BLaER1 treated with 17β-estradiol and CSF1 and Interleukin-3, amounts not matched to agents 10 nM and 100 nM (cell line): ENCODE results near the gene RAB21.
"Not testable (repeated sequence)": the region's sequence is repeated elsewhere in the genome, so short reads cannot be mapped to it uniquely, and the experiment has no call there.

ENCODE experiments used
- H3K27ac ChIP-seq, 11 experiments: shearing (Covaris generic); formaldehyde crosslinking; 2 replicates each; pipeline ENCODE4 v1.8.1; 2022
- H3K27me3 ChIP-seq, 11 experiments: shearing (Covaris generic); formaldehyde crosslinking; 2 replicates each; pipeline ENCODE4 v1.8.1; 2022
- H3K36me3 ChIP-seq, 11 experiments: shearing (Covaris generic); formaldehyde crosslinking; 2 replicates each; pipeline ENCODE4 v1.8.1; 2022
- H3K4me1 ChIP-seq, 10 experiments: shearing (Covaris generic); formaldehyde crosslinking; 2 replicates each; pipeline ENCODE4 v1.8.1; 2022
- H3K4me2 ChIP-seq, 11 experiments: shearing (Covaris generic); formaldehyde crosslinking; 2 replicates each; pipeline ENCODE4 v1.8.1; 2022
- H3K4me3 ChIP-seq, 10 experiments: shearing (Covaris generic); formaldehyde crosslinking; 2 replicates each; pipeline ENCODE4 v1.8.1; 2022
- H3K9ac ChIP-seq, 11 experiments: shearing (Covaris generic); formaldehyde crosslinking; 2 replicates each; pipeline ENCODE4 v1.8.1; 2022
- H3K9me3 ChIP-seq, 11 experiments: shearing (Covaris generic); formaldehyde crosslinking; replicated peaks in 1 of 11; 2 replicates each; pipeline ENCODE4 v1.8.1; 2022
- H4K20me1 ChIP-seq, 11 experiments: shearing (Covaris generic); formaldehyde crosslinking; 2 replicates each; pipeline ENCODE4 v1.8.1; 2022
- Cebpa-rat ChIP-seq, 11 experiments: shearing (Covaris generic); IDR thresholded peaks; 2 replicates each; pipeline ENCODE4 v1.8.1; 2022

RAB21 gene

DNA sequence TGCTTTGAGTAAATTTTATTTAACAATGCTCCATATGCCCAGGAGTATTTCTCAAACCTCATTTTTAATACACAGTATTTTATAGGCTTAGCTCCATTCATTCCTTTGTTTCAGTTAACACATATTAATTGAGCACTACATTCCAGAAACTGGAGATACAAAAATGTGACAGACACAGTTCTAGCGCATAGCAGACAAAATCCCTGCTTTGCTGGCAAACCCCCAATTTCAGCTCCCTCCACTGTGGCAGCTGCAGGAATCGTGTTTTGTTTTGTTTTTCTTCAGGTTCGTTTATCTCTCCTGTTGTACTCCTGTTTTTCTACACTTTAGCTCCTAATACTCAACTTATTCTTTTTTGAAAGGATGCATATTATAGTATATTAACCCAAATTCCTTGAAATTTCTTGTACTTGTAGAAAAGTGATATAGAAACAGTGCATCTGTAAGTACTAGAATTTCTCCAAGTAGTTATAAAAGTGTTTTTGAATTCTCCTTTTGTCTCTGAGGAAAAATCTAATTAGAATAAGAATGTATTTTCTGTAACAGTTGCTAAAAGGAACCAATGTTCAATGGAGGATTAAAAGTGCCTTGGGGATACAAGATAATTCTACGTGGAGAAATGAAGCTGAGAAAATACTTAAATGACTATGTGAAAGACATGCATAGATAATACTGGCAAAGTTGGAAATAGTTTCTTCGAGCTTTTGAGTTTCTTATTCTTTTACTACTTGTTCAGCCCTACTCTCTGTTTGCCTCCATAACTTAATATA lies 6.4 kb upstream of the RAB21 start:
- Histone ChIP-seq H3K4me1 (no peaks in the 10 kb centered on the region), H3K36me3 (no peaks in the 10 kb centered on the region), H4K20me1 (no peaks in the 10 kb centered on the region), H3K27ac (no peak overlapping the region), H3K9me3 (no peaks in the 10 kb centered on the region), H3K4me3 (no peak overlapping the region), H3K27me3 (no peaks in the 10 kb centered on the region), H3K4me2 (no peak overlapping the region), H3K9ac (0 out of 22 replicates have a peak overlapping the region, but pooled peaks of 1 of the 11 experiments have one; percentile 12)
- TF ChIP-seq Cebpa-rat (IDR thresholded peaks at IDR 0.05) = no peak

- Histone ChIP-seq H3K9ac (no peak overlapping the region), H3K4me1 (peaks cover 0 to 7% (median 5%) of the 10 kb centered on the region in 10 experiments; a peak in 11 of 20 replicates), H3K36me3 (no peaks in the 10 kb centered on the region), H3K4me3 (no peak overlapping the region), H3K4me2 (no peak overlapping the region), H3K27me3 (no peaks in the 10 kb centered on the region), H3K27ac (no peak overlapping the region), H4K20me1 (no peaks in the 10 kb centered on the region), H3K9me3 (no peaks in the 10 kb centered on the region)
- no peak for TF ChIP-seq Cebpa-rat (IDR thresholded peaks at IDR 0.05)
Measured at GRCh38 chr12:71749666-71750065, 5.0 kb upstream of the RAB21 start.

DNA sequence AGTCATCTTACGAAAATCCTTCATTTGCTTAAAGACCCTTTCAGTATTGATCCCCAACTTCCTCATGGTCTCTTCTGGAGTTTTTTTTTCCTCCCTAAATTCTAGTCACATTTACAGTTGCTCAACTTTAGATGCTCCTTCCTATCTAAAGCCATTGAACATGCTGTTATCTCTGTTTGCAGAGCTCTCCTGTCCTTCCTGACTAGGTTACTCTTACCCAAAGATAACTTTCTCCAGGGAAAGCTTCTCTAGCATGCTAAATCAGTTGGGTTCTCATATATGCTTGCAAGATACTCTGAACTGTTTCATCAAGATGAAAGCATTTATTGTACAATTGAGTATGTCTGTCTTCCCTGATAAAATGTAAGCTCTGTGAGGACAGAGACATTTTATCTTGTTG lies 1.8 kb upstream of the RAB21 start:
- Histone ChIP-seq H3K4me2 (no peak overlapping the region), H3K4me3 (no peak overlapping the region), H3K27me3 (no peaks in the 10 kb centered on the region), H3K9ac (no peak overlapping the region), H3K27ac (no peak overlapping the region), H3K9me3 (peaks cover 10 to 14% (median 12%) of the 10 kb centered on the region in 11 experiments), H3K4me1 (peaks cover 14 to 21% (median 18%) of the 10 kb centered on the region in 10 experiments), H4K20me1 (peaks cover 0 to 25% (median 14%) of the 10 kb centered on the region in 11 experiments; a peak in 15 of 22 replicates), H3K36me3 (peaks cover 12 to 19% (median 13%) of the 10 kb centered on the region in 11 experiments)
- TF ChIP-seq Cebpa-rat (IDR thresholded peaks at IDR 0.05) = no peak

DNA sequence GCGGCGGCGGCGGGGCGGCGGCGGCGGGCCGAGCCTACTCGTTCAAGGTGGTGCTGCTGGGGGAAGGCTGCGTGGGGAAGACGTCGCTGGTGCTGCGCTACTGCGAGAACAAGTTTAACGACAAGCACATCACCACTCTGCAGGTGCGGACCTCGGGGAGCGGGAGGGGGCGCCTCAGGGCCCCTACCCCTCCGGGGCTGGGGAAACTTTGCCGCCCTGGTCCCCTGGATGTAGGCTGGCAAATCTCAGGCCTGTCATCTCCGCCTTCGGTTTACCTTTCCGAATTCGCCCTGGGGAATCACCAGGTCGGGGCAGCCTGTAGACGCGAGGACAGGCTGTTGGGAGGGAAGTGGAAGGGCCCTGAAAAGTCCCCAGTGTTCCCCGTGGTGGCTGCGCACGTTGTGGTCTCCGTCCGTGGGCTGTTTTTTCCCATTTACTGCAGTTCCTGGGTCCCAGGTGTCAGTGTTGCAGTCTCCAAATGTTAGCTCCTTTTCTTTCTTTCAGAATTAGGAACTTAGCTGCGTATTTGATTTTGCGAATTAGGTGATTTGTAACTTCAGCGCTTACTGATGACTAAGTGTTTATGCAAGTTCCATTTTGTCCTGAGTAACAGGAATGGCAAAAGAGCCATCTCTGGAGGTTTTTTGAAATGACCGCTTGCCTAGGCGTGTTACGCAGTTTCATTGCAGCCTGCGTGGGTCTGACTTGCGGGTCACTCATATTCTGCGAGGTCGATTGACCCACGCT lies 656 bp downstream of the RAB21 start:
- TF ChIP-seq Cebpa-rat (IDR thresholded peaks at IDR 0.05) = no peak
- peak overlapping the region; percentile 85 to 97 (median 93) for H3K27ac ChIP-seq

DNA sequence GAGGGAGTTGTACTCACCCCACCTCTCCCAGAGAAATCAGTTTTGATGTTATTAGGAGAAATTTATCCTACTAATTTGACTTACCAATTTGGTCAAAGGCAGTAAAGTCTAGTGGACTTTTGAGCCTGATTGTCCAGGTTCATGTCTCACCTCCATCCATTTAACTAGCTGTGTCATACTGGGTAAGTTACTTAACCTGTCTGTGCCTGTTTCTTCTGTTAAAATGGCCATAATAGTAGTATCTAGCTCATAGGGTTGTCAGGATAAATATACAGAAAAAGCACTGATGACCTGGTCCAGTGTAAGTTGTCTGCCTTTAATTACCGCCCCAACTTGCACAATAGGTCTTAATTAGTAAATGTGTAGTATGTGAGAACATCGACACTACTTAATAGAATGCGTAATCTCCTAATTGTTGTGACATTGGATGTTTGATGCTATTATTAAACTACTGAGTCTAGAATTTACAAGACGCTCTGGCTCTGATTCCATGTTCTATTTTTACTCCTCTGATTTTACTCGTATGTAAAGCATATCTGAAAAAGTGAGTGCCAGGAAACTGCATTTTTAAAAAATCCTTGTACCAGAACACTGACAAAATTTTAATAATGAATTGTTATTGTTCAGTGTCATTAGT lies 1.5 kb downstream of the RAB21 start:
- Histone ChIP-seq H4K20me1 (peaks cover 0 to 37% (median 14%) of the 10 kb centered on the region in 11 experiments; a peak in 15 of 22 replicates), H3K27ac (peak overlapping the region; percentile 85 to 97 (median 93); a peak in 20 of 22 replicates), H3K9ac (peak overlapping the region; percentile 84 to 99 (median 93)), H3K9me3 (peaks cover 43 to 47% (median 45%) of the 10 kb centered on the region in 11 experiments), H3K4me1 (peaks cover 14 to 21% (median 18%) of the 10 kb centered on the region in 10 experiments), H3K4me3 (peak overlapping the region; percentile 76 to 96 (median 90)), H3K27me3 (no peaks in the 10 kb centered on the region), H3K36me3 (peaks cover 44 to 52% (median 45%) of the 10 kb centered on the region in 11 experiments), H3K4me2 (peak overlapping the region; percentile 86 to 98 (median 94))
- no peak for TF ChIP-seq Cebpa-rat (IDR thresholded peaks at IDR 0.05)

More for the DNA sequence above, 656 bp downstream of the RAB21 start:
- Histone ChIP-seq H3K9ac (peak overlapping the region; percentile 84 to 99 (median 93)), H4K20me1 (peaks cover 0 to 30% (median 14%) of the 10 kb centered on the region in 11 experiments; a peak in 15 of 22 replicates), H3K4me1 (peaks cover 14 to 21% (median 18%) of the 10 kb centered on the region in 10 experiments), H3K27me3 (no peaks in the 10 kb centered on the region), H3K4me2 (peak overlapping the region; percentile 86 to 98 (median 94)), H3K9me3 (peaks cover 34 to 38% (median 36%) of the 10 kb centered on the region in 11 experiments), H3K36me3 (peaks cover 36 to 43% (median 37%) of the 10 kb centered on the region in 11 experiments), H3K4me3 (peak overlapping the region; percentile 76 to 96 (median 90))

DNA sequence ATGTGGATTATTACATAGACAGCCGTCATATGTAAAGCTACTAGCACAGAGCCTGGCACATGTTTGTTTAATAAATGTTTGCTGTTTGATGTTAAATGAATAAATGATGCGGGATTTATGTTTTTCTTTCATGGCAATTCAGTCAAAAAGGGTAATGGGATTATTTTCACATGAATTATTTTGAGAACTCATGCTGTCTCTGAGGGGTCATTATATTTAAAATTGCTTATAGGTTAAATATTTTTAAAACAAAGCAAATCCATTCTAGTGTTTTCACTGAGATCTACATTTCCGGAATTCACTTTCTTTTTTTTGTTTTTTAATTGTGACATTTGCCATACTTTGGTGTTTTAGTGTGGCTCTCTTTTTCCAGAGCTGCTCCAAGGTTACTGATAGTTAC lies 5.3 kb downstream of the RAB21 start:
- no peak for TF ChIP-seq Cebpa-rat (IDR thresholded peaks at IDR 0.05)
- peak overlapping the region in 5 of 10 experiments; percentile 8 to 32 (median 16); a peak in 6 of 20 replicates for H3K4me3 ChIP-seq
- H3K36me3 ChIP-seq = peaks cover 75 to 88% (median 83%) of the 10 kb centered on the region in 11 experiments
- H3K4me1 ChIP-seq = peaks cover 8 to 17% (median 14%) of the 10 kb centered on the region in 10 experiments
- peaks cover 80 to 84% (median 82%) of the 10 kb centered on the region in 11 experiments for H3K9me3 ChIP-seq
- peaks cover 0 to 67% (median 25%) of the 10 kb centered on the region in 11 experiments; a peak in 15 of 22 replicates for H4K20me1 ChIP-seq
- no peak overlapping the region for H3K9ac ChIP-seq
- H3K27me3 ChIP-seq = no peaks in the 10 kb centered on the region
- H3K27ac ChIP-seq = no peak overlapping the region
- H3K4me2 ChIP-seq = no peak overlapping the region

- Histone ChIP-seq H3K9ac (no peak overlapping the region), H3K4me1 (peaks cover 8 to 17% (median 14%) of the 10 kb centered on the region in 10 experiments), H3K36me3 (peaks cover 75 to 94% (median 86%) of the 10 kb centered on the region in 11 experiments), H3K27me3 (no peaks in the 10 kb centered on the region), H3K9me3 (peaks cover 86 to 90% (median 87%) of the 10 kb centered on the region in 11 experiments), H3K27ac (no peak overlapping the region), H4K20me1 (peaks cover 0 to 67% (median 27%) of the 10 kb centered on the region in 11 experiments; a peak in 15 of 22 replicates), H3K4me3 (peak overlapping the region in 4 of 10 experiments; percentile 8 to 38 (median 14); a peak in 5 of 20 replicates), H3K4me2 (no peak overlapping the region)
- no peak for TF ChIP-seq Cebpa-rat (IDR thresholded peaks at IDR 0.05)
Measured at GRCh38 chr12:71760471-71760870, 5.8 kb downstream of the RAB21 start.

DNA sequence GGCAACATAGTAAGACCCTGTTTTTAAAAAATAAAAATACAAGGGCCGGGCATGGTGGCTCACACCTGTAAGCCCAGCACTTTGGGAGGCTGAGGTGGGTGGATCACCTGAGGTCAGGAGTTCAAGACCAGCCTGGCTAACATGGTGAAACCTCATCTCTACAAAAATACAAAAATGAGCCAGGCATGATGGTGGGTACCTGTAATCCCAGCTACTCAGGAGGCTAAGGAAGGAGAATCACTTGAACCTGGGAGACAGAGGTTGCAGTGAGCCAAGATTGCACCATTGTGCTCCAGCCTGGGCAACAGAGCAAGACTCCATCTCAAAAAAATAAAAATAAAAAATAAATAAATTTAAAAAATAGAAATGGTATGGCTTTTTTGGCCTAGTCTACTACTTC lies 6.7 kb downstream of the RAB21 start:
- Histone ChIP-seq H3K4me3 (peak overlapping the region in 3 of 10 experiments; percentile 13 to 38 (median 15); a peak in 4 of 20 replicates), H4K20me1 (peaks cover 4 to 67% (median 25%) of the 10 kb centered on the region in 11 experiments; a peak in 13 of 22 replicates), H3K4me1 (peaks cover under 1 to 11% (median 7%) of the 10 kb centered on the region in 10 experiments; a peak in 17 of 20 replicates), H3K9me3 (peaks cover 88 to 97% (median 94%) of the 10 kb centered on the region in 11 experiments), H3K36me3 (peaks cover 79 to 97% (median 90%) of the 10 kb centered on the region in 11 experiments)
- not testable (repeated sequence) for H3K27me3 ChIP-seq, H3K9ac ChIP-seq, H3K27ac ChIP-seq, H3K4me2 ChIP-seq
